ENCODE measurements around the gene HTT. TPM values are rescaled to one million over a fixed set of nuclear protein-coding genes. Genes with fewer than 3 reads are reported as not detected.

Gene HTT
- polyA plus RNA-seq, 1 donor from 2014 or later = 11.5 TPM

DNA sequence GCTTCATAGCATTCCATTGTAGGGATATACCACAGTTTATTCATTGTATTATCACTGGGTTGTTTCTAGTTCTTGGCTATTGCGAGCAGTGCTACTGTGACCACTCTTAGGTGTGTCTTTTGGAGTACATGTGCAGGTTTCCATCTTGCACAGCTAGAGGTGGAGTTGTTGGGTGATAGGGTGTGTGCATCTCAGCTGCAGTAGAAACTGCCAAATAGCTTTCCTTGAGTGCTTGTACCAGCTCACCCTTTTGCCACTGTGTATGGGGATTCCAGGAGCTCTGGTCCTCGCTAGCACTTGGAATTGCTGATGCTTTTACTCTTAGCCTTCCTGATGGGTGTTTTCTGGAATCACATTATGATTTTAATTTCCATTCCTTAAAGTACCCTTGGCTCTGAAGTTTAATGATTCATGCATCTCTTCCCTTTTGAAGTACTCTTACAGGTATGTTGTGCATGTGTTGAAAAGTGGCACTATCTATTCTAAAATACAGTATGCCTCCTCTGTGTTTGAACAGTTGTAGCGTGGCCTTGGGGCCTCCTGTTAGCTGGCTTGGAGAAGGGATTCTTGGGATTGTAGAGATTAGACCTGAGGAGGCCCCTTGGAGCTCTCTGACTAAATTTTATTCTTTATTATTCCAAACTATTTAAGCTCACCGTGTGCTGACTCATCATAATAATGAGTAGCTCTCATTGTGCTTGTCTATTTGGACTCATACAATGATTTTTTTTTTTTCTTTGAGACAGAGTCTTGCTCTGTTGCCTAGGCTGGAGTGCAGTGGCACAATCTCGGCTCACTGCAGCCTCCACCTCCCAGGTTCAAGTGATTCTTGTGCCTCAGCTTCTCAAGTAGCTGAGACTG is 38.4 kb downstream of the HTT start:
- H3K9me2 ChIP-seq (ENCODE audit: insufficient read depth, low read length) = no peaks in the 10 kb centered on the region
- peaks cover 10% of the 10 kb centered on the region for H3K36me3 ChIP-seq (ENCODE audit: insufficient read depth, low read length)
- TF ChIP-seq, protein P1, sequence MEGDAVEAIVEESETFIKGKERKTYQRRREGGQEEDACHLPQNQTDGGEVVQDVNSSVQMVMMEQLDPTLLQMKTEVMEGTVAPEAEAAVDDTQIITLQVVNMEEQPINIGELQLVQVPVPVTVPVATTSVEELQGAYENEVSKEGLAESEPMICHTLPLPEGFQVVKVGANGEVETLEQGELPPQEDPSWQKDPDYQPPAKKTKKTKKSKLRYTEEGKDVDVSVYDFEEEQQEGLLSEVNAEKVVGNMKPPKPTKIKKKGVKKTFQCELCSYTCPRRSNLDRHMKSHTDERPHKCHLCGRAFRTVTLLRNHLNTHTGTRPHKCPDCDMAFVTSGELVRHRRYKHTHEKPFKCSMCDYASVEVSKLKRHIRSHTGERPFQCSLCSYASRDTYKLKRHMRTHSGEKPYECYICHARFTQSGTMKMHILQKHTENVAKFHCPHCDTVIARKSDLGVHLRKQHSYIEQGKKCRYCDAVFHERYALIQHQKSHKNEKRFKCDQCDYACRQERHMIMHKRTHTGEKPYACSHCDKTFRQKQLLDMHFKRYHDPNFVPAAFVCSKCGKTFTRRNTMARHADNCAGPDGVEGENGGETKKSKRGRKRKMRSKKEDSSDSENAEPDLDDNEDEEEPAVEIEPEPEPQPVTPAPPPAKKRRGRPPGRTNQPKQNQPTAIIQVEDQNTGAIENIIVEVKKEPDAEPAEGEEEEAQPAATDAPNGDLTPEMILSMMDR (IDR thresholded peaks at IDR 0.05; ENCODE audit: poor library complexity, severe bottlenecking) = no peak
- TF ChIP-seq, protein P2, sequence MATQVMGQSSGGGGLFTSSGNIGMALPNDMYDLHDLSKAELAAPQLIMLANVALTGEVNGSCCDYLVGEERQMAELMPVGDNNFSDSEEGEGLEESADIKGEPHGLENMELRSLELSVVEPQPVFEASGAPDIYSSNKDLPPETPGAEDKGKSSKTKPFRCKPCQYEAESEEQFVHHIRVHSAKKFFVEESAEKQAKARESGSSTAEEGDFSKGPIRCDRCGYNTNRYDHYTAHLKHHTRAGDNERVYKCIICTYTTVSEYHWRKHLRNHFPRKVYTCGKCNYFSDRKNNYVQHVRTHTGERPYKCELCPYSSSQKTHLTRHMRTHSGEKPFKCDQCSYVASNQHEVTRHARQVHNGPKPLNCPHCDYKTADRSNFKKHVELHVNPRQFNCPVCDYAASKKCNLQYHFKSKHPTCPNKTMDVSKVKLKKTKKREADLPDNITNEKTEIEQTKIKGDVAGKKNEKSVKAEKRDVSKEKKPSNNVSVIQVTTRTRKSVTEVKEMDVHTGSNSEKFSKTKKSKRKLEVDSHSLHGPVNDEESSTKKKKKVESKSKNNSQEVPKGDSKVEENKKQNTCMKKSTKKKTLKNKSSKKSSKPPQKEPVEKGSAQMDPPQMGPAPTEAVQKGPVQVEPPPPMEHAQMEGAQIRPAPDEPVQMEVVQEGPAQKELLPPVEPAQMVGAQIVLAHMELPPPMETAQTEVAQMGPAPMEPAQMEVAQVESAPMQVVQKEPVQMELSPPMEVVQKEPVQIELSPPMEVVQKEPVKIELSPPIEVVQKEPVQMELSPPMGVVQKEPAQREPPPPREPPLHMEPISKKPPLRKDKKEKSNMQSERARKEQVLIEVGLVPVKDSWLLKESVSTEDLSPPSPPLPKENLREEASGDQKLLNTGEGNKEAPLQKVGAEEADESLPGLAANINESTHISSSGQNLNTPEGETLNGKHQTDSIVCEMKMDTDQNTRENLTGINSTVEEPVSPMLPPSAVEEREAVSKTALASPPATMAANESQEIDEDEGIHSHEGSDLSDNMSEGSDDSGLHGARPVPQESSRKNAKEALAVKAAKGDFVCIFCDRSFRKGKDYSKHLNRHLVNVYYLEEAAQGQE (IDR thresholded peaks at IDR 0.05; ENCODE audit: borderline replicate concordance) = no peak
- H4K20me1 ChIP-seq (ENCODE audit: insufficient read depth) = no peaks in the 10 kb centered on the region
- no peak overlapping the region for H3K4me2 ChIP-seq (ENCODE audit: low read length)
- no peaks in the 10 kb centered on the region for H3K27me3 ChIP-seq (ENCODE audit: insufficient read depth, low read depth, low read length)
- no peak overlapping the region for H2AFZ ChIP-seq (ENCODE audit: low read depth, low read length)
- H3K27ac ChIP-seq (ENCODE audit: low read length) = no peak overlapping the region
- no peak overlapping the region for H3K4me3 ChIP-seq (ENCODE audit: low read length)
- no peaks in the 10 kb centered on the region for H3K79me2 ChIP-seq (replicated peaks; ENCODE audit: insufficient read depth, low read length)
- no peak overlapping the region for H3K9ac ChIP-seq (ENCODE audit: low read length)
- H3K9me3 ChIP-seq (ENCODE audit: low read length) = no peaks in the 10 kb centered on the region
- H3F3A ChIP-seq (ENCODE audit: insufficient read depth, low read length, poor library complexity, severe bottlenecking) = no peaks in the 10 kb centered on the region

DNA sequence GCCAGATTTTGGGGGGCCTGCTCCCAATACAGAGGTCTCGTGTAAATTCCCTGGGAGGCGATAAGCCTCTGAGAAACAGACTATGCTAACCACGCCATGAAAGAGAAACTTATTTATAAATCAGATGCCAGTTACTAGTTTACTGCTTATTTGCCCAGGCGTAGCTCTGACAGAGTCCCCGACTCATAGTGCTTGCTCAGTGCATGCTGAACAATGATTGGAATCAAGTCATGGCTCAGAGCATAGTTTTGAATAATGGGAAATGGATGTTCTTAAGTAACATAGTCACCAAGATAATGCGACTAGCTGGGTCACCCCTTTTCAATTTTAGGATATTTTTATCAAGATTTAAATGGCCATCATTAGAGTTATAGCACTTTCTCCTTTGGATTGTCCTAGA is 39.9 kb downstream of the HTT start:
- Histone ChIP-seq H3F3A (ENCODE audit: insufficient read depth, low read length, poor library complexity, severe bottlenecking) (no peaks in the 10 kb centered on the region), H3K79me2 (replicated peaks; ENCODE audit: insufficient read depth, low read length) (no peaks in the 10 kb centered on the region), H3K9me2 (ENCODE audit: insufficient read depth, low read length) (no peaks in the 10 kb centered on the region), H4K20me1 (ENCODE audit: insufficient read depth) (no peaks in the 10 kb centered on the region), H3K4me2 (ENCODE audit: low read length) (no peak overlapping the region), H3K36me3 (ENCODE audit: insufficient read depth, low read length) (peaks cover 10% of the 10 kb centered on the region), H3K4me3 (ENCODE audit: low read length) (no peak overlapping the region), H3K27ac (ENCODE audit: low read length) (no peak overlapping the region), H3K27me3 (ENCODE audit: insufficient read depth, low read depth, low read length) (no peaks in the 10 kb centered on the region), H2AFZ (ENCODE audit: low read depth, low read length) (no peak overlapping the region), H3K9ac (ENCODE audit: low read length) (no peak overlapping the region), H3K9me3 (ENCODE audit: low read length) (no peaks in the 10 kb centered on the region)
- TF ChIP-seq EZH2 (IDR thresholded peaks at IDR 0.05; ENCODE audit: borderline replicate concordance, insufficient read depth, low read length, poor library complexity, severe bottlenecking) (no peak), TAF1 (IDR thresholded peaks at IDR 0.05; ENCODE audit: low read depth) (no peak), RAD21 (conservative IDR thresholded peaks at IDR 0.05) (no peak), MXI1 (conservative IDR thresholded peaks at IDR 0.05; ENCODE audit: poor library complexity, severe bottlenecking) (no peak), SMC3 (conservative IDR thresholded peaks at IDR 0.05; ENCODE audit: poor library complexity) (no peak), POLR2AphosphoS5 (IDR thresholded peaks at IDR 0.05) (no peak), EP300 (conservative IDR thresholded peaks at IDR 0.05; ENCODE audit: poor library complexity, severe bottlenecking) (no peak)
- TF ChIP-seq, protein P2 (IDR thresholded peaks at IDR 0.05; ENCODE audit: borderline replicate concordance) = no peak
- TF ChIP-seq, protein P1 (IDR thresholded peaks at IDR 0.05; ENCODE audit: poor library complexity, severe bottlenecking) = no peak
